Neural cell (in vitro differentiated cells): Measurements from ENCODE around the gene SLFNL1.

ENCODE experiments used
- EP300 ChIP-seq: fragments of 450-650 bp; conservative IDR thresholded peaks from 2 replicates; pipeline ENCODE4 v1.6.1; 2014; ENCODE audit warnings: antibody characterized with exemption, mild to moderate bottlenecking, moderate library complexity; ENCODE audit not compliant: poor library complexity, severe bottlenecking
- EZH2 ChIP-seq: fragments of 200-600, 300-800 bp; shearing (Covaris generic), sonication (generic); IDR thresholded peaks from 2 replicates; pipeline ENCODE4 v1.6.1; 2014; ENCODE audit warnings: antibody characterized with exemption, low read length, borderline replicate concordance, mild to moderate bottlenecking; ENCODE audit not compliant: insufficient read depth, poor library complexity, severe bottlenecking
- MXI1 ChIP-seq: fragments of 450-650 bp; conservative IDR thresholded peaks from 2 replicates; pipeline ENCODE4 v1.6.1; 2014; ENCODE audit warnings: antibody characterized with exemption, mild to moderate bottlenecking; ENCODE audit not compliant: poor library complexity, severe bottlenecking
- POLR2AphosphoS5 ChIP-seq: IDR thresholded peaks from 2 replicates; pipeline ENCODE4 v1.6.1; 2012
- RAD21 ChIP-seq: fragments of 450-650 bp; conservative IDR thresholded peaks from 2 replicates; pipeline ENCODE4 v1.6.1; 2014; ENCODE audit warnings: antibody characterized with exemption, mild to moderate bottlenecking, moderate library complexity
- SMC3 ChIP-seq: fragments of 450-650 bp; conservative IDR thresholded peaks from 2 replicates; pipeline ENCODE4 v1.6.1; 2014; ENCODE audit warnings: antibody characterized with exemption, mild to moderate bottlenecking, moderate library complexity; ENCODE audit not compliant: poor library complexity
- TAF1 ChIP-seq: IDR thresholded peaks from 2 replicates; pipeline ENCODE4 v1.6.1; 2012; ENCODE audit warnings: low read depth
- TF ChIP-seq, protein P1 (sequence below): fragments of 450-650 bp; IDR thresholded peaks from 2 replicates; pipeline ENCODE4 v1.5.1; 2014; ENCODE audit warnings: antibody characterized with exemption, mild to moderate bottlenecking, moderate library complexity; ENCODE audit not compliant: poor library complexity, severe bottlenecking
- TF ChIP-seq, protein P2 (sequence below): IDR thresholded peaks from 2 replicates; pipeline ENCODE4 v1.6.1; 2012; ENCODE audit warnings: borderline replicate concordance

DNA sequence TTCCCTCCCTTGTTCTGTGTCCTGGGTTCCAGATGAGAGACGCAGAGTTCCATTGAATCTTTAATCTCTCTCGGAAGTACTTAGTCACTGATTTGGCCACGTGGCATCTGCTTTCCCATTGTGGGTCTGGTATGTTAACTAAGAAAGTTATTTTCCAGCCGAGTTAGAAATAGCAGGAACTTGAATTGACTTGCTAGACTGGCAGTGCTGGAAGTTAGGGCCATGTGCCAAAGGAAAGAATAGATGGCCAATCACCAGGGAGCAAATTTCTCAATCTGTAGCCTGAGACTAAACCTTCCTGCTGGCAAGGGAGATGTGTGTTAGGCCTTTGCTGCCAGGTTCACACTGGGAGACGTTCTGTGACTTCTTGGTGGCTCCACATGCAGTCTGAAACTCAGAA lies 24.2 kb upstream of the SLFNL1 start:
- TF ChIP-seq, protein P1, sequence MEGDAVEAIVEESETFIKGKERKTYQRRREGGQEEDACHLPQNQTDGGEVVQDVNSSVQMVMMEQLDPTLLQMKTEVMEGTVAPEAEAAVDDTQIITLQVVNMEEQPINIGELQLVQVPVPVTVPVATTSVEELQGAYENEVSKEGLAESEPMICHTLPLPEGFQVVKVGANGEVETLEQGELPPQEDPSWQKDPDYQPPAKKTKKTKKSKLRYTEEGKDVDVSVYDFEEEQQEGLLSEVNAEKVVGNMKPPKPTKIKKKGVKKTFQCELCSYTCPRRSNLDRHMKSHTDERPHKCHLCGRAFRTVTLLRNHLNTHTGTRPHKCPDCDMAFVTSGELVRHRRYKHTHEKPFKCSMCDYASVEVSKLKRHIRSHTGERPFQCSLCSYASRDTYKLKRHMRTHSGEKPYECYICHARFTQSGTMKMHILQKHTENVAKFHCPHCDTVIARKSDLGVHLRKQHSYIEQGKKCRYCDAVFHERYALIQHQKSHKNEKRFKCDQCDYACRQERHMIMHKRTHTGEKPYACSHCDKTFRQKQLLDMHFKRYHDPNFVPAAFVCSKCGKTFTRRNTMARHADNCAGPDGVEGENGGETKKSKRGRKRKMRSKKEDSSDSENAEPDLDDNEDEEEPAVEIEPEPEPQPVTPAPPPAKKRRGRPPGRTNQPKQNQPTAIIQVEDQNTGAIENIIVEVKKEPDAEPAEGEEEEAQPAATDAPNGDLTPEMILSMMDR: no peak
- TF ChIP-seq MXI1 (no peak), EZH2 (no peak), TAF1 (no peak), POLR2AphosphoS5 (no peak), EP300 (no peak), SMC3 (no peak), RAD21 (no peak)
- TF ChIP-seq, protein P2, sequence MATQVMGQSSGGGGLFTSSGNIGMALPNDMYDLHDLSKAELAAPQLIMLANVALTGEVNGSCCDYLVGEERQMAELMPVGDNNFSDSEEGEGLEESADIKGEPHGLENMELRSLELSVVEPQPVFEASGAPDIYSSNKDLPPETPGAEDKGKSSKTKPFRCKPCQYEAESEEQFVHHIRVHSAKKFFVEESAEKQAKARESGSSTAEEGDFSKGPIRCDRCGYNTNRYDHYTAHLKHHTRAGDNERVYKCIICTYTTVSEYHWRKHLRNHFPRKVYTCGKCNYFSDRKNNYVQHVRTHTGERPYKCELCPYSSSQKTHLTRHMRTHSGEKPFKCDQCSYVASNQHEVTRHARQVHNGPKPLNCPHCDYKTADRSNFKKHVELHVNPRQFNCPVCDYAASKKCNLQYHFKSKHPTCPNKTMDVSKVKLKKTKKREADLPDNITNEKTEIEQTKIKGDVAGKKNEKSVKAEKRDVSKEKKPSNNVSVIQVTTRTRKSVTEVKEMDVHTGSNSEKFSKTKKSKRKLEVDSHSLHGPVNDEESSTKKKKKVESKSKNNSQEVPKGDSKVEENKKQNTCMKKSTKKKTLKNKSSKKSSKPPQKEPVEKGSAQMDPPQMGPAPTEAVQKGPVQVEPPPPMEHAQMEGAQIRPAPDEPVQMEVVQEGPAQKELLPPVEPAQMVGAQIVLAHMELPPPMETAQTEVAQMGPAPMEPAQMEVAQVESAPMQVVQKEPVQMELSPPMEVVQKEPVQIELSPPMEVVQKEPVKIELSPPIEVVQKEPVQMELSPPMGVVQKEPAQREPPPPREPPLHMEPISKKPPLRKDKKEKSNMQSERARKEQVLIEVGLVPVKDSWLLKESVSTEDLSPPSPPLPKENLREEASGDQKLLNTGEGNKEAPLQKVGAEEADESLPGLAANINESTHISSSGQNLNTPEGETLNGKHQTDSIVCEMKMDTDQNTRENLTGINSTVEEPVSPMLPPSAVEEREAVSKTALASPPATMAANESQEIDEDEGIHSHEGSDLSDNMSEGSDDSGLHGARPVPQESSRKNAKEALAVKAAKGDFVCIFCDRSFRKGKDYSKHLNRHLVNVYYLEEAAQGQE: no peak
